CD8-positive, alpha-beta memory T cell (primary cell): Measurements from ENCODE around the gene FNIP1. TPM values are rescaled to one million over a fixed set of nuclear protein-coding genes. Genes with fewer than 3 reads are reported as not detected.
"Not testable (repeated sequence)": the region's sequence is repeated elsewhere in the genome, so short reads cannot be mapped to it uniquely, and the experiment has no call there.

ENCODE experiments used
- CTCF ChIA-PET: fragments of 350-600 bp; sonication (Branson Sonifier 250); formaldehyde crosslinking; loops from one replicate; lab custom pipeline; 2021; ENCODE audit warnings: antibody characterized with exemption; lab: Charles Lee
- POLR2A ChIA-PET: fragments of 350-600 bp; sonication (Branson Sonifier 250); formaldehyde crosslinking; loops from one replicate; lab custom pipeline; 2021; ENCODE audit warnings: antibody characterized with exemption; lab: Charles Lee
- DNase-seq, 5 donors: peaks; one replicate each; pipeline versions ENCODE4 v3.0.0 to v3.0.0-alpha.2; 2020 to 2022; ENCODE audit warnings: mixed read lengths in 1 of 5
- H3K27ac ChIP-seq: one replicate; pipeline ENCODE4 v1.7.0; 2013; ENCODE audit warnings: low read depth, mild to moderate bottlenecking, low read length, moderate library complexity
- H3K27me3 ChIP-seq: 2 replicates; pipeline ENCODE4 v1.7.0; 2013; ENCODE audit warnings: low read length, mild to moderate bottlenecking; ENCODE audit not compliant: insufficient read depth, poor library complexity, severe bottlenecking
- H3K36me3 ChIP-seq: 2 replicates; pipeline ENCODE4 v1.7.0; 2013; ENCODE audit warnings: mild to moderate bottlenecking, low read length, moderate library complexity; ENCODE audit not compliant: insufficient read depth
- H3K4me1 ChIP-seq: 2 replicates; pipeline ENCODE4 v1.7.0; 2013; ENCODE audit warnings: mild to moderate bottlenecking, low read length, moderate library complexity; ENCODE audit not compliant: insufficient read depth
- H3K4me3 ChIP-seq: 2 replicates; pipeline ENCODE4 v1.7.0; 2013; ENCODE audit warnings: mild to moderate bottlenecking, low read length
- H3K9me3 ChIP-seq: 2 replicates; pipeline ENCODE4 v1.7.0; 2013; ENCODE audit warnings: mild to moderate bottlenecking, low read length
- H3K27ac Mint-ChIP-seq, 8 donors: one replicate each; pipeline ENCODE4 v1.8.0; 2020 to 2021; ENCODE audit warnings: mixed read lengths in 8 of 8, mild to moderate bottlenecking in 6 of 8, inconsistent platforms in 3 of 8, moderate library complexity in 3 of 8
- H3K27me3 Mint-ChIP-seq, 2 donors: one replicate each; pipeline ENCODE4 v1.8.0; 2020 to 2021; ENCODE audit warnings: mixed read lengths in 2 of 2, mild to moderate bottlenecking in 1 of 2, moderate library complexity in 1 of 2
- H3K36me3 Mint-ChIP-seq, 3 donors: one replicate each; pipeline ENCODE4 v1.8.0; 2020 to 2021; ENCODE audit warnings: mixed read lengths in 3 of 3, inconsistent platforms in 1 of 3, mild to moderate bottlenecking in 1 of 3
- H3K4me1 Mint-ChIP-seq, 3 donors: one replicate each; pipeline ENCODE4 v1.8.0; 2020 to 2021; ENCODE audit warnings: mixed read lengths in 3 of 3, inconsistent platforms in 1 of 3, mild to moderate bottlenecking in 1 of 3
- H3K4me3 Mint-ChIP-seq, 7 donors: one replicate each; pipeline ENCODE4 v1.8.0; 2020 to 2021; ENCODE audit warnings: mixed read lengths in 7 of 7, mild to moderate bottlenecking in 6 of 7, moderate library complexity in 4 of 7, inconsistent platforms in 2 of 7
- H3K9me3 Mint-ChIP-seq, 5 donors: one replicate each; pipeline ENCODE4 v1.8.0; 2020 to 2022; ENCODE audit warnings: mixed read lengths in 5 of 5, mild to moderate bottlenecking in 3 of 5, moderate library complexity in 2 of 5, inconsistent platforms in 1 of 5
- polyA plus RNA-seq: library from polyadenylated mRNA; unstranded; fragments of 300-500 nt; fragmentation: Illumina TruSeq; gene quantifications from one replicate; pipeline ENCODE4 v1.2.3, GENCODE V29; 2021
- total RNA-seq, 2 experiments: library from RNA; stranded (reverse); gene quantifications; one replicate each; pipeline ENCODE4 v1.2.3, GENCODE V29; 2021

The FNIP1 gene
- total and polyA plus RNA-seq, 3 experiments from 2014 or later, result 8.8 to 16.0 (median 15.9) TPM

DNA sequence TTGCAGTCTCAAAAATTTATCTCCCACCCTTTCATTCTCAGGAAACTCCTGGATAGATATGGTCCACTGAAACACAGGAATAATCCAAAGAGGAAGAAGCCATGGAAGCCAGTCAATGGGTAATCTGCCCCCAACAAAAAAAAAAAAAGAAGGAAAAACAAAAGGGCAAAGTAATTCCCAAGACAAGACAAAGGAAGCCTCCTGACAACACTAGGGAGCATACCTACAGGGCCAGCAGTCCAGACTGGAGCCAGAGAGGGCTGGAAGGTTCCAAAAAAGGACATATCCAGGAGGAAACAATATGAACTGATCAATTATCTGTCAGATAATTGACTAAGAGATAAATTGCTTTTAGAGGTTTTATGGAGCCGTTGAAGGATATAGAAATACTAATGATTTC lies 12.9 kb downstream of the FNIP1 start:
- ChIA-PET POLR2A (no interaction called here), CTCF (no interaction called here)
- H3K4me3 Mint-ChIP-seq, result no peak overlapping the region
- no peak for DNase-seq
- H3K27me3 Mint-ChIP-seq, result no peaks in the 10 kb centered on the region
- Histone ChIP-seq H3K9me3 (no peaks in the 10 kb centered on the region), H3K27ac (no peak overlapping the region), H3K4me3 (no peak overlapping the region), H3K27me3 (no peaks in the 10 kb centered on the region), H3K36me3 (no peaks in the 10 kb centered on the region), H3K4me1 (peaks cover 6% of the 10 kb centered on the region)
- H3K36me3 Mint-ChIP-seq, result peaks cover 0 to 10% (median 7%) of the 10 kb centered on the region in 3 donors
- no peaks in the 10 kb centered on the region for H3K9me3 Mint-ChIP-seq
- no peak overlapping the region for H3K27ac Mint-ChIP-seq
- H3K4me1 Mint-ChIP-seq, result peaks cover 39 to 54% (median 50%) of the 10 kb centered on the region in 3 donors

- Mint-ChIP-seq H3K27me3 (no peaks in the 10 kb centered on the region), H3K4me3 (no peak overlapping the region), H3K36me3 (peaks cover 0 to 10% (median 7%) of the 10 kb centered on the region in 3 donors), H3K9me3 (no peaks in the 10 kb centered on the region), H3K27ac (peak overlapping the region in 1 of 8 donors; percentile 55), H3K4me1 (peaks cover 39 to 53% (median 48%) of the 10 kb centered on the region in 3 donors)
- no peak for DNase-seq
- Histone ChIP-seq H3K27ac (no peak overlapping the region), H3K9me3 (no peaks in the 10 kb centered on the region), H3K36me3 (no peaks in the 10 kb centered on the region), H3K4me3 (no peak overlapping the region), H3K4me1 (peaks cover 6% of the 10 kb centered on the region), H3K27me3 (no peaks in the 10 kb centered on the region)
- ChIA-PET CTCF (no interaction called here), POLR2A (no interaction called here)
These were observed 13.5 kb downstream of the FNIP1 start for GRCh38 chr5:131783357-131783756.

- Histone ChIP-seq H3K36me3 (no peaks in the 10 kb centered on the region), H3K9me3 (no peaks in the 10 kb centered on the region), H3K4me3 (no peak overlapping the region), H3K4me1 (peaks cover 3% of the 10 kb centered on the region), H3K27me3 (no peaks in the 10 kb centered on the region), H3K27ac (no peak overlapping the region)
- Mint-ChIP-seq H3K4me3 (no peak overlapping the region), H3K36me3 (peaks cover 0 to 6% (median 4%) of the 10 kb centered on the region in 3 donors), H3K4me1 (peaks cover 38 to 55% (median 47%) of the 10 kb centered on the region in 3 donors), H3K9me3 (no peaks in the 10 kb centered on the region), H3K27me3 (no peaks in the 10 kb centered on the region), H3K27ac (no peak overlapping the region)
- CTCF ChIA-PET, result no interaction called here
- POLR2A ChIA-PET, result no interaction called here
- no peak for DNase-seq
These were observed 14.1 kb downstream of the FNIP1 start for GRCh38 chr5:131782717-131783116.

GRCh38 chr5:131778141-131778540 lies 18.7 kb downstream of the FNIP1 start:
- H3K36me3 Mint-ChIP-seq, H3K36me3 ChIP-seq, H3K9me3 ChIP-seq, H3K27me3 Mint-ChIP-seq, H3K9me3 Mint-ChIP-seq, CTCF ChIA-PET, DNase-seq, H3K27ac Mint-ChIP-seq, H3K4me3 Mint-ChIP-seq, H3K4me3 ChIP-seq, POLR2A ChIA-PET, H3K4me1 ChIP-seq, H3K27ac ChIP-seq, H3K27me3 ChIP-seq: not testable (repeated sequence)
- H3K4me1 Mint-ChIP-seq, result peaks cover 29 to 54% (median 39%) of the 10 kb centered on the region in 3 donors

DNA sequence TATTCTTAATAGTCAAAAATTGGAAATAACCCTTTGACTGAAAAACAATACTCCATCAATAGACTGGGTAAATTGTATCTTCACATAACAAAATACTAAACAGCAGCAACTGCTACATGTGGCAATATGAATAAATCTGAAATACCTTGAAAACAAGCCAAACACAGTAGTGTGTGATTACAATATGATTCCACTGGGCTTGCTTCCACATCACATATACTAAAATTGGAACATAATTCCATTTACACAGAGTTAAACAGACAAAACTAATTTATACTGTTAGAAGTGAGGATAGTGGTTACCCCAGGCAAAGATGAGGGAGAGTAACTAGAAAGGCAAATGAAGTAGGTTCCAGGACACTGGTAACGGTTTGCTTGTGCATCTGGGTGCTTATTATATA lies 20.4 kb downstream of the FNIP1 start:
- no peak overlapping the region for H3K4me3 ChIP-seq
- H3K4me3 Mint-ChIP-seq, result no peak overlapping the region
- no peak overlapping the region for H3K27ac Mint-ChIP-seq
- no peaks in the 10 kb centered on the region for H3K27me3 ChIP-seq
- no peaks in the 10 kb centered on the region for H3K9me3 Mint-ChIP-seq
- H3K4me1 Mint-ChIP-seq, result peaks cover 22 to 40% (median 27%) of the 10 kb centered on the region in 3 donors
- DNase-seq, result no peak
- no peaks in the 10 kb centered on the region for H3K9me3 ChIP-seq
- ChIA-PET POLR2A (no interaction called here), CTCF (no interaction called here)
- peaks cover 0 to 1% (median under 1%) of the 10 kb centered on the region in 3 donors for H3K36me3 Mint-ChIP-seq
- no peaks in the 10 kb centered on the region for H3K4me1 ChIP-seq
- no peaks in the 10 kb centered on the region for H3K27me3 Mint-ChIP-seq
- no peaks in the 10 kb centered on the region for H3K36me3 ChIP-seq
- H3K27ac ChIP-seq, result no peak overlapping the region

DNA sequence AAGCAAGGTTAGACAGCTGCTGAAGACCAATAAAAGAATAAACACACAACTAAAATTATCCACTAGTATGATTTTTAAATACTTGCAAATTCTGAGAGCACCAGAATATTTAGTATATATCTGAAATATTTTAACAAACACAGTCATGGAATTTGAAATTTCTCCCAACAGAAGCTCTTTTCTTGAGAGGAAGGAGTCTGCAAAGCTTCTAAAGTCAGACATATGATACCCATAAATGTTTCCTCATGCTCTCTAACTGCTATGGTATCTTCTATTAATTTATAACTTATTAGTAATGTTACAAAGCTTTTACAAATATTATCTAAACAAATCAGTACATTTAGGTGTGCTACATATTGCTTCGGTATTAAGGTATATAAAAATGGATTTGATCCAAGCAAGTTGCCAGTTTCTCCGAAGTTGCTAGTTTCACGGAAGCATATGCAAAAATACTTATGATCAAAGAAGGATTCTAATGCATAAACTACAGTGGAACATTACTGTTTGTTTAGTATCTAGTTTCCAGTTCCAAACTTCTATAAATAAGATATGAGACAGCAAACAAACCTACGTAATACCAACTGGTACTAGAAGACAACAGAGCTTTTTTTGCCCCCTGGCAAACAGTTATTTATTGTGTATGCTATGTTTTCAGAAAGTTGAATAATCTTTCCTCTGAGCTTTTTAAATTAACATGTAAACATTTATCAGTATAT lies 22.0 kb downstream of the FNIP1 start:
- H3K36me3 ChIP-seq, result no peaks in the 10 kb centered on the region
- Mint-ChIP-seq H3K4me3 (no peak overlapping the region), H3K9me3 (no peaks in the 10 kb centered on the region), H3K27me3 (no peaks in the 10 kb centered on the region), H3K4me1 (peaks cover 16 to 30% (median 19%) of the 10 kb centered on the region in 3 donors), H3K36me3 (no peaks in the 10 kb centered on the region), H3K27ac (peak overlapping the region in 1 of 8 donors; percentile 18)
- ChIA-PET CTCF (no interaction called here), POLR2A (no interaction called here)
- no peak overlapping the region for H3K27ac ChIP-seq
- H3K4me3 ChIP-seq, result no peak overlapping the region
- DNase-seq, result no peak
- H3K4me1 ChIP-seq, result no peaks in the 10 kb centered on the region
- no peaks in the 10 kb centered on the region for H3K27me3 ChIP-seq
- H3K9me3 ChIP-seq, result no peaks in the 10 kb centered on the region

- Mint-ChIP-seq H3K9me3 (no peaks in the 10 kb centered on the region), H3K27ac (no peak overlapping the region), H3K4me1 (peaks cover 16 to 30% (median 22%) of the 10 kb centered on the region in 3 donors), H3K4me3 (no peak overlapping the region), H3K36me3 (no peaks in the 10 kb centered on the region), H3K27me3 (no peaks in the 10 kb centered on the region)
- ChIA-PET POLR2A (no interaction called here), CTCF (no interaction called here)
- no peaks in the 10 kb centered on the region for H3K4me1 ChIP-seq
- DNase-seq, result no peak
- H3K36me3 ChIP-seq, result no peaks in the 10 kb centered on the region
- no peaks in the 10 kb centered on the region for H3K9me3 ChIP-seq
- H3K27me3 ChIP-seq, result no peaks in the 10 kb centered on the region
- no peak overlapping the region for H3K27ac ChIP-seq
- no peak overlapping the region for H3K4me3 ChIP-seq
These were observed 23.0 kb downstream of the FNIP1 start for GRCh38 chr5:131773805-131774204.

GRCh38 chr5:131771692-131772091 lies 25.1 kb downstream of the FNIP1 start:
- Histone ChIP-seq H3K36me3 (no peaks in the 10 kb centered on the region), H3K4me3 (no peak overlapping the region), H3K27me3 (no peaks in the 10 kb centered on the region), H3K4me1 (no peaks in the 10 kb centered on the region), H3K9me3 (no peaks in the 10 kb centered on the region), H3K27ac (no peak overlapping the region)
- H3K27me3 Mint-ChIP-seq, result no peaks in the 10 kb centered on the region
- DNase-seq, result no peak
- peaks cover 12 to 27% (median 20%) of the 10 kb centered on the region in 3 donors for H3K4me1 Mint-ChIP-seq
- H3K9me3 Mint-ChIP-seq, result peaks cover 0 to 3% (median 0%) of the 10 kb centered on the region in 5 donors
- POLR2A ChIA-PET, result no interaction called here
- H3K27ac Mint-ChIP-seq, result no peak overlapping the region
- H3K4me3 Mint-ChIP-seq, result no peak overlapping the region
- H3K36me3 Mint-ChIP-seq, result no peaks in the 10 kb centered on the region
- CTCF ChIA-PET, result no interaction called here
